Left ventricle myocardium inferior (tissue), 1 donor: ENCODE measurements around the gene FAM163A. TPM values are rescaled to one million over a fixed set of nuclear protein-coding genes. Genes with fewer than 3 reads are reported as not detected.

Source experiments
- DNase-seq: peaks from one replicate; pipeline ENCODE4 v3.0.0-alpha.2; 2020
- H3K27ac ChIP-seq: fragments of 200-600 bp; replicated peaks from 2 replicates; pipeline ENCODE4 v1.8.0; 2021
- H3K27me3 ChIP-seq: fragments of 200-600 bp; 2 replicates; pipeline ENCODE4 v1.8.0; 2021; ENCODE audit warnings: low read depth
- H3K36me3 ChIP-seq: fragments of 200-600 bp; 2 replicates; pipeline ENCODE4 v1.8.0; 2021
- H3K4me1 ChIP-seq: fragments of 200-600 bp; 2 replicates; pipeline ENCODE4 v1.8.0; 2021
- H3K4me3 ChIP-seq: fragments of 200-600 bp; 2 replicates; pipeline ENCODE4 v1.8.0; 2021; ENCODE audit warnings: mild to moderate bottlenecking, moderate library complexity
- H3K9me3 ChIP-seq: fragments of 200-600 bp; replicated peaks from 2 replicates; pipeline ENCODE4 v1.8.0; 2021
- intact Hi-C: fragments of 100-400 bp; cut with micrococcal nuclease; formaldehyde crosslinking; loops from one replicate; pipeline ENCODE4 v1.11.0; 2022
- total RNA-seq: library from RNA; stranded (reverse); fragmentation: NEBNext Ultra II Directional; extraction: Animal tissue kit (Norgen Biotek cat#: 25700); gene quantifications from one replicate; pipeline ENCODE4 v1.2.1, GENCODE V29; 2021
- TF ChIP-seq, protein P1 (sequence below): fragments of 200-600 bp; IDR thresholded peaks from 2 replicates; pipeline ENCODE4 v1.8.0; 2021; ENCODE audit warnings: antibody characterized with exemption, mild to moderate bottlenecking, borderline replicate concordance
- donor health status: DM: no; HTN: yes; CAD: no; lungs with severe emphysema.

The FAM163A gene
- total RNA-seq, 1 donor from 2014 or later, result 0.16 TPM

GRCh38 chr1:179810367-179810715 is 67.2 kb downstream of the FAM163A start:
- Histone ChIP-seq H3K9me3 (no peaks in the 10 kb centered on the region), H3K27me3 (peaks cover 31% of the 10 kb centered on the region), H3K27ac (no peak overlapping the region), H3K4me3 (no peak overlapping the region), H3K36me3 (no peaks in the 10 kb centered on the region), H3K4me1 (peaks cover 10% of the 10 kb centered on the region)
- TF ChIP-seq, protein P1, sequence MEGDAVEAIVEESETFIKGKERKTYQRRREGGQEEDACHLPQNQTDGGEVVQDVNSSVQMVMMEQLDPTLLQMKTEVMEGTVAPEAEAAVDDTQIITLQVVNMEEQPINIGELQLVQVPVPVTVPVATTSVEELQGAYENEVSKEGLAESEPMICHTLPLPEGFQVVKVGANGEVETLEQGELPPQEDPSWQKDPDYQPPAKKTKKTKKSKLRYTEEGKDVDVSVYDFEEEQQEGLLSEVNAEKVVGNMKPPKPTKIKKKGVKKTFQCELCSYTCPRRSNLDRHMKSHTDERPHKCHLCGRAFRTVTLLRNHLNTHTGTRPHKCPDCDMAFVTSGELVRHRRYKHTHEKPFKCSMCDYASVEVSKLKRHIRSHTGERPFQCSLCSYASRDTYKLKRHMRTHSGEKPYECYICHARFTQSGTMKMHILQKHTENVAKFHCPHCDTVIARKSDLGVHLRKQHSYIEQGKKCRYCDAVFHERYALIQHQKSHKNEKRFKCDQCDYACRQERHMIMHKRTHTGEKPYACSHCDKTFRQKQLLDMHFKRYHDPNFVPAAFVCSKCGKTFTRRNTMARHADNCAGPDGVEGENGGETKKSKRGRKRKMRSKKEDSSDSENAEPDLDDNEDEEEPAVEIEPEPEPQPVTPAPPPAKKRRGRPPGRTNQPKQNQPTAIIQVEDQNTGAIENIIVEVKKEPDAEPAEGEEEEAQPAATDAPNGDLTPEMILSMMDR, result no peak
- intact Hi-C loops, result no loop called here
- DNase-seq, result no peak

DNA sequence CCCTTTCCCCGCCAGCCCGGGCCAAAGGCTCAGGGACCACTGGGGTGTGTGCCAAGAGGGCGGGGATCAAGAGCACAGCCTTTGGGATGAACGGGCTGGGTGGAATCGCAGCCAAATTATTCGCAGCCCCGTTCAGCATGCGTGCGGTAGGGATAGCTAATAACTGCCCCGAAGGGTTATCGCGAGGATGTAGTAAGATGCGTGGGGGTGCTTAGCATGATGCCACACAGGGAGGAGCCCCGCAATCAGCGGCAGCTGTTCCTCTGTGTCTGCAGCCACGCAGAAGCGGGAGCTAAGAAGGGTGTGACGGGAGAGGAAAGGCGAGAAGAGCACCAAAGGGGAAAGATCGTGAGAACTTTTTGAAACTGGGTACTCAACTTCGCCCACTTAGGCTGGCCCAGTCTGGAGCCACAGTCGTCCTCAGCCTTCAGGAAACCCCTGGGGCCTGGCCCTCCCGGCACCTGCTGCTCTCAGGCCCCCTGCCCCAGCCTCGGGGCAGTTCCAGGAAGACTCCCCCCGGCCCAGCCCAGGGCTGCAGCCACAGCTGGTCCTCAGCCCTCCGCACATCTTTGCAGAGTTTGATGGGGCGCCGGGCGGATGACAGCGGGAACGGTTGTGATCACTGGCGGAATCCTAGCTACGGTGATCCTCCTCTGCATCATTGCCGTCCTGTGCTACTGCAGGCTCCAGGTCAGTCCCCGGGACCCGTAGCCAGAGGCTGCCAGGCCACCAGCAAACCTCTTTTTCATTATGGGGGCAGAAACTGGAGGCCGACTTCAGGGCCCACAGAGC is 69.6 kb downstream of the FAM163A start:
- Histone ChIP-seq H3K36me3 (no peaks in the 10 kb centered on the region), H3K4me3 (no peak overlapping the region), H3K27ac (no peak overlapping the region), H3K27me3 (peaks cover 31% of the 10 kb centered on the region), H3K9me3 (no peaks in the 10 kb centered on the region), H3K4me1 (peaks cover 33% of the 10 kb centered on the region)
- DNase-seq, result no peak
- intact Hi-C loops, result no loop called here
- TF ChIP-seq, protein P1, result no peak

GRCh38 chr1:179813626-179814545 is 70.8 kb downstream of the FAM163A start:
- H3K27me3 ChIP-seq, result peaks cover 35% of the 10 kb centered on the region
- H3K27ac ChIP-seq, result no peak overlapping the region
- peak overlapping the region; percentile 60 for H3K4me3 ChIP-seq
- TF ChIP-seq, protein P1, result no peak
- H3K9me3 ChIP-seq, result no peaks in the 10 kb centered on the region
- peaks cover 38% of the 10 kb centered on the region for H3K4me1 ChIP-seq
- intact Hi-C loops, result loop anchor here (2.0 kb wide), 1 partner anchor 107 kb away; no protein-coding TSS in a partner anchor
- H3K36me3 ChIP-seq, result no peaks in the 10 kb centered on the region
- DNase-seq, result no peak

- TF ChIP-seq, protein P1, result no peak
- intact Hi-C loops, result loop anchor here (2.0 kb wide), 1 partner anchor 108 kb away; no protein-coding TSS in a partner anchor
- peak overlapping the region; percentile 60 for H3K4me3 ChIP-seq
- no peaks in the 10 kb centered on the region for H3K9me3 ChIP-seq
- H3K27me3 ChIP-seq, result peaks cover 36% of the 10 kb centered on the region
- H3K4me1 ChIP-seq, result peaks cover 38% of the 10 kb centered on the region
- peak; percentile 66 for DNase-seq
- H3K36me3 ChIP-seq, result no peaks in the 10 kb centered on the region
- peak overlapping the region; percentile 75 for H3K27ac ChIP-seq
These were observed 71.4 kb downstream of the FAM163A start for GRCh38 chr1:179814546-179814838.

- TF ChIP-seq, protein P1, result no peak
- Histone ChIP-seq H3K9me3 (no peaks in the 10 kb centered on the region), H3K36me3 (no peaks in the 10 kb centered on the region), H3K27me3 (peaks cover 28% of the 10 kb centered on the region), H3K4me1 (peaks cover 38% of the 10 kb centered on the region), H3K27ac (peak overlapping the region; percentile 75), H3K4me3 (peak overlapping the region; percentile 60)
- DNase-seq, result no peak
- intact Hi-C loops, result loop anchor here (2.0 kb wide), 1 partner anchor 109 kb away; no protein-coding TSS in a partner anchor
These were observed 72.5 kb downstream of the FAM163A start for GRCh38 chr1:179815641-179816040.
